Lung (tissue), 12 donors: ENCODE results near the gene POC1A. TPM values are rescaled to one million over a fixed set of nuclear protein-coding genes. Genes with fewer than 3 reads are reported as not detected.
"Not testable (repeated sequence)": the region's sequence is repeated elsewhere in the genome, so short reads cannot be mapped to it uniquely, and the experiment has no call there.

Experiments used
- ATAC-seq: fragments of 200-7000 bp; cut with Tn5 transposase; one replicate; pipeline ENCODE4 v1.9.1; 2020; ENCODE audit warnings: moderate number of reproducible peaks; ENCODE audit not compliant: insufficient read depth, low FRiP score
- DNase-seq, 3 donors: peaks; one replicate each; pipeline ENCODE4 v3.0.0-alpha.2; 2013 to 2017
- H3K27ac ChIP-seq, 2 donors: one replicate each; pipeline ENCODE4 v1.5.1; 2013; ENCODE audit warnings: mild to moderate bottlenecking in 2 of 2, moderate library complexity in 2 of 2, control low read depth in 1 of 2, inconsistent platforms in 1 of 2, low read depth in 1 of 2, low read length in 1 of 2
- H3K27me3 ChIP-seq, 3 donors: one replicate each; pipeline ENCODE4 v1.5.1; 2013; ENCODE audit warnings: low read length in 2 of 3; ENCODE audit not compliant: control insufficient read depth in 3 of 3, insufficient read depth in 3 of 3
- H3K36me3 ChIP-seq, 4 donors: one replicate each; pipeline ENCODE4 v1.5.1; 2013; ENCODE audit warnings: low read length in 4 of 4, mild to moderate bottlenecking in 1 of 4, moderate library complexity in 1 of 4; ENCODE audit not compliant: control insufficient read depth in 4 of 4, insufficient read depth in 4 of 4
- H3K4me1 ChIP-seq, 5 donors: one replicate each; pipeline ENCODE4 v1.5.1; 2013; ENCODE audit warnings: low read length in 5 of 5, mild to moderate bottlenecking in 2 of 5, moderate library complexity in 1 of 5; ENCODE audit not compliant: control insufficient read depth in 5 of 5, insufficient read depth in 5 of 5
- H3K4me3 ChIP-seq: one replicate; pipeline ENCODE4 v1.5.1; 2013; ENCODE audit warnings: mild to moderate bottlenecking, control low read depth, moderate library complexity
- H3K9ac ChIP-seq, 2 donors: one replicate each; pipeline ENCODE4 v1.5.1; 2013; ENCODE audit warnings: low read length in 2 of 2, control low read depth in 1 of 2; ENCODE audit not compliant: insufficient read depth in 1 of 2
- H3K9me3 ChIP-seq, 4 donors: one replicate each; pipeline ENCODE4 v1.5.1; 2013; ENCODE audit warnings: low read length in 3 of 4, mild to moderate bottlenecking in 1 of 4, moderate library complexity in 1 of 4; ENCODE audit not compliant: control insufficient read depth in 4 of 4, insufficient read depth in 3 of 4
- WGBS, 2 donors: extraction: QIAGEN DNeasy Blood & Tissue Kit; methylation state at CpG; one replicate each; pipeline ENCODE4 v1.1.7; 2013; 5-methylcytosine and 5-hydroxymethylcytosine counted together
- polyA plus RNA-seq, 2 donors: library from polyadenylated mRNA; stranded (reverse); fragments of 200-250 nt; gene quantifications; one replicate each; pipeline ENCODE4 v1.2.1, GENCODE V29; 2013
- total RNA-seq, 2 donors: library from RNA; depleted of rRNA in 1 of 2; stranded (reverse); fragments of >200 nt in 1 of 2; gene quantifications; one replicate each; pipeline ENCODE4 v1.2.1, GENCODE V29; 2014 to 2021
- TF ChIP-seq, protein P1 (sequence below): IDR thresholded peaks from 2 replicates; pipeline ENCODE4 v1.5.1; 2012; ENCODE audit warnings: mild to moderate bottlenecking; ENCODE audit errors: control extremely low read depth, extremely low read depth
- donor health status: control.
- donor health status: control.
- donor health status: Bipolar disorder and iron deficiency.
- donor health status: healthy.
- donor health status: DM: yes; HTN: yes; CAD: no.

POC1A gene
- total and polyA plus RNA-seq, 4 donors = 2.3 to 5.4 (median 4.0) TPM

DNA sequence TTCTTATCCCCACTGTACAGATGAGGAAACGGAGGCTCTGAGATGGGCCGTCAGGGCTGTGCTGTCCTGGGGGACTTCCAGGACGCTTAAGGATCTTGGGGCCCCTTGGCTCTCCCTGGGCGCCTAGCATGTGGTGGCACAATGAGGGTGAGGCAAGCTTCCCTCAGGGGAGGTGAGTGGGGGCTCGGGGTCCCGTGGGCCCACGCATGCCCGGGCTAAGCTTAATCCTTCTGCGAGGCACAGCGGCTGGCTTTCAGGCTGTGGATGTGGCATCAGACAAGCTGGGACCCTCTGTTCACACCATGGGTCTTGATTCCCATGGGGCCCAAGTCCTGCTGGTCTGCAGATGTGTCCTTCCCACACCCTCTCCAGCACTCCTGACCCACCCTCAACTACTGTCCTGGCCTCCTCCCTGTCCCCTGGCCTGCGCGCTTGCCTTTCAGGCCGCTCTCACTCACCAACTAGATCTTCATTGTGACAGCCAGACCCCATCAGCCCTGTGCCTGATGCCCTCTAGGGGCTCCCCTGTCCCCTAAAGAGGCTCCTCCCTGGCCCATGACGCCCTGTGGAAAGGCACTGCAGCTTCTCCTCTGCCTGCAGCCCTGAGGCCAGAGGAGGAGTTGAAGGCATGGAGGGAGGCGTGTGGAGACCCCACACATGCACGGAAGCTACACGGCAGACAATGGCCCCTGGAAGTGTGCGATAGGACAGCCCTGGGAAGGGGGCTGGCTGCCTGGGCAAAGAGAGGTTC is 109.2 kb downstream of the POC1A start:
- no peaks in the 10 kb centered on the region for H3K9me3 ChIP-seq
- H3K27me3 ChIP-seq = no peaks in the 10 kb centered on the region
- H3K36me3 ChIP-seq = peaks cover 0 to 11% (median 2%) of the 10 kb centered on the region in 4 donors
- WGBS, 2 donors = 94 to 95% methylated on average over 18 of the region's 18 CpGs
- TF ChIP-seq, protein P1, sequence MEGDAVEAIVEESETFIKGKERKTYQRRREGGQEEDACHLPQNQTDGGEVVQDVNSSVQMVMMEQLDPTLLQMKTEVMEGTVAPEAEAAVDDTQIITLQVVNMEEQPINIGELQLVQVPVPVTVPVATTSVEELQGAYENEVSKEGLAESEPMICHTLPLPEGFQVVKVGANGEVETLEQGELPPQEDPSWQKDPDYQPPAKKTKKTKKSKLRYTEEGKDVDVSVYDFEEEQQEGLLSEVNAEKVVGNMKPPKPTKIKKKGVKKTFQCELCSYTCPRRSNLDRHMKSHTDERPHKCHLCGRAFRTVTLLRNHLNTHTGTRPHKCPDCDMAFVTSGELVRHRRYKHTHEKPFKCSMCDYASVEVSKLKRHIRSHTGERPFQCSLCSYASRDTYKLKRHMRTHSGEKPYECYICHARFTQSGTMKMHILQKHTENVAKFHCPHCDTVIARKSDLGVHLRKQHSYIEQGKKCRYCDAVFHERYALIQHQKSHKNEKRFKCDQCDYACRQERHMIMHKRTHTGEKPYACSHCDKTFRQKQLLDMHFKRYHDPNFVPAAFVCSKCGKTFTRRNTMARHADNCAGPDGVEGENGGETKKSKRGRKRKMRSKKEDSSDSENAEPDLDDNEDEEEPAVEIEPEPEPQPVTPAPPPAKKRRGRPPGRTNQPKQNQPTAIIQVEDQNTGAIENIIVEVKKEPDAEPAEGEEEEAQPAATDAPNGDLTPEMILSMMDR = no peak
- no peak overlapping the region for H3K9ac ChIP-seq
- H3K4me3 ChIP-seq = no peak overlapping the region
- DNase-seq (no peak), ATAC-seq (no peak)
- H3K4me1 ChIP-seq = peaks cover 0 to 46% (median 13%) of the 10 kb centered on the region in 5 donors
- peak overlapping the region in 1 of 2 donors; percentile 35 for H3K27ac ChIP-seq

DNA sequence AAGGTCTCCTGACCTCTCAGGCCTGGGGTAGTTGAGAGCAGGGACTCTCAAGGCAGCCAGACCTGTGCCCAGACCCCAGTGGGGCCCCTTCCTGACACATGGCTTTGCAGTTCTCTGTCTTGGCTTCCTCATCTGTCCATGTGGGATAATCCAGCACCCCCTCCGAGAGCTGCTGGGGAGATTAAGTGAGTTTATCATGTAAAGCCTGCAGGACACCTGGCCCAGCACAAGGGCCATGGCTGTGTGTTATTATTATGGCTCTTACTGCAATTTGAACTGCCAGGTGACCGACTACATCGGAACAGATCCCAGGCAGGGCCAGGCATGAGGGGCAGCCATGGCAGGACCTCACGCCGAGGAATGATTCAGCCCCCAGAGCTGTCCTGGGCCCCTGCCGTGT is 110.5 kb downstream of the POC1A start:
- Histone ChIP-seq H3K4me3 (no peak overlapping the region), H3K36me3 (peaks cover 0 to 1% (median 0%) of the 10 kb centered on the region in 4 donors), H3K9ac (no peak overlapping the region), H3K4me1 (peaks cover 0 to 48% (median 22%) of the 10 kb centered on the region in 5 donors), H3K9me3 (no peaks in the 10 kb centered on the region), H3K27me3 (no peaks in the 10 kb centered on the region), H3K27ac (no peak overlapping the region)
- WGBS, 2 donors = 79 to 87% methylated on average over 6 of the region's 6 CpGs
- no peak for ATAC-seq
- TF ChIP-seq, protein P1 = no peak
- DNase-seq = no peak

DNA sequence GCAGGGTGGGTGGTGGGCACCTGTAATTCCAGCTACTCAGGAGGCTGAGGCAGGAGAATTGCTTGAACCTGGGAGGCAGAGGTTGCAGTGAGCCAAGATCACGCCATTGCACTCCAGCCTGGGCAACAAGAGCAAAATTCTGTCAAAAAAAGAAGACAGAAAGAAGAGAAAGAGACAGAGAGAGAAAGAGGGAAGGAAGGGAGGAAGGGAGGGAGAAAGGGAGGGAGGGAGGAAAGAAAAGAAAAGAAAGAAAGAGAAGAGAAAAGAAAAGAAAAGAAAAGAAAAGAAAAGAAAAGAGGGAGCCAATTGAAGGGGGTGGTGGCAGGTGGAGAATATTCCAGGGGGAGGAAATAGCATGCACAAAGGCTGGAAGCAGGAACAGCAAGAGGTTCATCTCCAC is 111.2 kb downstream of the POC1A start:
- H3K36me3 ChIP-seq, H3K9ac ChIP-seq, H3K9me3 ChIP-seq, H3K27me3 ChIP-seq, H3K27ac ChIP-seq, H3K4me3 ChIP-seq, DNase-seq, ATAC-seq: not testable (repeated sequence)
- 92 to 100% methylated on average over 1 of the region's 1 CpG for WGBS, 2 donors
- peaks cover 0 to 41% (median 22%) of the 10 kb centered on the region in 5 donors for H3K4me1 ChIP-seq

DNA sequence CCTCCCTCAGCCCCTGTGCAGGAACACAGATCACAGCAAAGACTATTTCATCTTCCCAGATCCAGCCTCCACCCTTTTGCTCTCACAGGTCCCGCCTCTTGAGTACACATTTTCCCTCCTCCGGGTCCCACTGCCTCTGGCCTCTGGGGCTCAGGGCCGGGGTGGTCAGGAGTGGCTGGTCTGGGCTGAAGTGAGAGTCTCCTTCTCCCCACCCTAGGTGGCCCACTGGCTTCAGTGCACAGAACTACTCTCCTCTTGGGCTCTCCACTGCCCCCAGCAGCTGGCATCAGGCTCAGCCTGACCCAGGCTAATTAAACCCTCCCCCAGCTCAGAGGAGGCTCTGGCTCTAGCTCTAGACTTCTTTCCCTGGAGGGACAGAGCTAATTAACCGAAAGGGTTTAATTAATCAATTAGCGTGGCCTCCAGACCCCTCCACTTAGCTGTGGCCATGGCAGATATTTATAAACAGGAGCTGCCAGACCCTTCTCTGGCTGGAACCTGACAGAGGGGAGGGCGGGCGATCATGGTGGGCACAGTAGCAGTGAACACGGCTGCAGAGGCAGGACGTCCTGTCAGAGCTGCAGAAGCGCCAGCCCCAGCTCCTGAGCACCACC is 113.0 kb downstream of the POC1A start:
- Histone ChIP-seq H3K9me3 (no peaks in the 10 kb centered on the region), H3K4me3 (no peak overlapping the region), H3K9ac (no peak overlapping the region), H3K27me3 (no peaks in the 10 kb centered on the region), H3K4me1 (peaks cover 0 to 24% (median 20%) of the 10 kb centered on the region in 5 donors), H3K36me3 (no peaks in the 10 kb centered on the region), H3K27ac (peak overlapping the region in 1 of 2 donors; percentile 11)
- ATAC-seq (no peak), DNase-seq (peak in 1 of 3 donors; percentile 35)
- TF ChIP-seq, protein P1 = no peak
- whole genome bisulfite sequencing, 2 donors = 78 to 86% methylated on average over 10 of the region's 10 CpGs
